Measurements from ENCODE around the gene FGF4.

Gene FGF4

GRCh38 chr11:69816671-69817070 is 41.5 kb upstream of the FGF4 start:
- Histone ChIP-seq H3K9me3 (ENCODE audit: insufficient read depth, low read depth, low read length) (no peaks in the 10 kb centered on the region), H3K4me1 (ENCODE audit: insufficient read depth, low read length, poor library complexity, severe bottlenecking) (no peaks in the 10 kb centered on the region), H3K4me3 (ENCODE audit: low read length, poor library complexity, severe bottlenecking) (no peak overlapping the region), H3K9me2 (replicated peaks; ENCODE audit: low read depth, low read length) (no peaks in the 10 kb centered on the region), H3F3A (ENCODE audit: low read depth) (no peaks in the 10 kb centered on the region), H3K27me3 (ENCODE audit: insufficient read depth, low read length, poor library complexity, severe bottlenecking) (no peaks in the 10 kb centered on the region), H2AFZ (ENCODE audit: low read length) (no peak overlapping the region), H3K79me2 (ENCODE audit: insufficient read depth, low read length) (no peaks in the 10 kb centered on the region), H4K20me1 (ENCODE audit: insufficient read depth, low read length, poor library complexity, severe bottlenecking) (no peaks in the 10 kb centered on the region), H3K9ac (ENCODE audit: low read depth, low read length, poor library complexity, severe bottlenecking) (no peak overlapping the region), H3K4me2 (ENCODE audit: low read depth, low read length, poor library complexity, severe bottlenecking) (no peak overlapping the region), H3K36me3 (ENCODE audit: insufficient read depth, low read length) (no peaks in the 10 kb centered on the region)
- no peak for TF ChIP-seq EZH2phosphoT487 (IDR thresholded peaks at IDR 0.05; ENCODE audit: borderline replicate concordance)
- no peak for TF ChIP-seq CTCF (conservative IDR thresholded peaks at IDR 0.05; ENCODE audit: low read length)

GRCh38 chr11:69815973-69816372 is 40.8 kb upstream of the FGF4 start:
- no peak overlapping the region for H3K9ac ChIP-seq (ENCODE audit: low read depth, low read length, poor library complexity, severe bottlenecking)
- H3K36me3 ChIP-seq (ENCODE audit: insufficient read depth, low read length): no peaks in the 10 kb centered on the region
- H4K20me1 ChIP-seq (ENCODE audit: insufficient read depth, low read length, poor library complexity, severe bottlenecking): no peaks in the 10 kb centered on the region
- H3K9me2 ChIP-seq (replicated peaks; ENCODE audit: low read depth, low read length): no peaks in the 10 kb centered on the region
- H3K9me3 ChIP-seq (ENCODE audit: insufficient read depth, low read depth, low read length): no peaks in the 10 kb centered on the region
- no peaks in the 10 kb centered on the region for H3K27me3 ChIP-seq (ENCODE audit: insufficient read depth, low read length, poor library complexity, severe bottlenecking)
- no peak overlapping the region for H3K4me2 ChIP-seq (ENCODE audit: low read depth, low read length, poor library complexity, severe bottlenecking)
- no peak overlapping the region for H2AFZ ChIP-seq (ENCODE audit: low read length)
- H3K4me1 ChIP-seq (ENCODE audit: insufficient read depth, low read length, poor library complexity, severe bottlenecking): no peaks in the 10 kb centered on the region
- no peaks in the 10 kb centered on the region for H3F3A ChIP-seq (ENCODE audit: low read depth)
- no peaks in the 10 kb centered on the region for H3K79me2 ChIP-seq (ENCODE audit: insufficient read depth, low read length)
- TF ChIP-seq CTCF (conservative IDR thresholded peaks at IDR 0.05; ENCODE audit: low read length) (no peak), EZH2phosphoT487 (IDR thresholded peaks at IDR 0.05; ENCODE audit: borderline replicate concordance) (no peak)
- H3K4me3 ChIP-seq (ENCODE audit: low read length, poor library complexity, severe bottlenecking): no peak overlapping the region

- Histone ChIP-seq H3K4me1 (ENCODE audit: insufficient read depth, low read length, poor library complexity, severe bottlenecking) (no peaks in the 10 kb centered on the region), H3K9me3 (ENCODE audit: insufficient read depth, low read depth, low read length) (no peaks in the 10 kb centered on the region), H3K9me2 (replicated peaks; ENCODE audit: low read depth, low read length) (no peaks in the 10 kb centered on the region), H3F3A (ENCODE audit: low read depth) (no peaks in the 10 kb centered on the region), H3K9ac (ENCODE audit: low read depth, low read length, poor library complexity, severe bottlenecking) (no peak overlapping the region), H3K36me3 (ENCODE audit: insufficient read depth, low read length) (no peaks in the 10 kb centered on the region), H4K20me1 (ENCODE audit: insufficient read depth, low read length, poor library complexity, severe bottlenecking) (no peaks in the 10 kb centered on the region), H3K4me2 (ENCODE audit: low read depth, low read length, poor library complexity, severe bottlenecking) (no peak overlapping the region), H3K79me2 (ENCODE audit: insufficient read depth, low read length) (no peaks in the 10 kb centered on the region), H2AFZ (ENCODE audit: low read length) (no peak overlapping the region), H3K4me3 (ENCODE audit: low read length, poor library complexity, severe bottlenecking) (no peak overlapping the region), H3K27me3 (ENCODE audit: insufficient read depth, low read length, poor library complexity, severe bottlenecking) (no peaks in the 10 kb centered on the region)
- TF ChIP-seq EZH2phosphoT487 (IDR thresholded peaks at IDR 0.05; ENCODE audit: borderline replicate concordance) (no peak), CTCF (conservative IDR thresholded peaks at IDR 0.05; ENCODE audit: low read length) (no peak)
Measured at GRCh38 chr11:69814902-69815301, 39.8 kb upstream of the FGF4 start.

Data from Loucy (cell line).